Measurements from ENCODE around the gene EEF1G.

DNA sequence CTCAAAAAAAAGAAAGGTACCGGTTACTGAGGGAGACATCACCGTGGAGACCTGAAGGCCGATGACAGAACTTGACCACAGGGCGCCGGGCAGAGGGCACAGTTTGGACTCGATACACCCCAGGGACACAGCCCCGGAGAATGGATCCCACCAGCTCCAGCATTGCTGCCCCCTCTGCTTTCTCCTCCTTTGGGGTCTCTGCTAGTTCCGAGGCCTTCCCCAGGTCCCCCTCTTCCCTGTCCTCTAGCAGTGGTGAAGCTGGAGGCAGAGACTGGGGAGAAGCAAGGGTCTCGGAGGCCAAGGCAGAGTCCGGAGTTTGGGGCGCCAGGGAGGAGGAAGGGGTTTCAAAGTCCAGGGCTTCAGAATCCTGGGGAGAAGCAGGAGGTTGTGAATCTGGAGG lies 4.8 kb upstream of the EEF1G start:
- TF ChIP-seq CTCF (IDR thresholded peaks at IDR 0.05) (no peak), POLR2A (IDR thresholded peaks at IDR 0.05) (no peak)
